Esophagus squamous epithelium (tissue), 4 donors: ENCODE measurements around the gene PRUNE2.

Source experiments
- POLR2A ChIP-seq, 4 donors: fragments of 450-650 bp; IDR thresholded peaks; one replicate each; pipeline ENCODE4 v1.6.1; 2017; ENCODE audit warnings: antibody characterized with exemption in 4 of 4, mild to moderate bottlenecking in 4 of 4, moderate library complexity in 3 of 4
- TF ChIP-seq, protein P1 (sequence below), 6 experiments: fragments of 450-650 bp in 4 of 6; fragments of 200-600 bp in 2 of 6; sonication (generic) in 2 of 6; IDR thresholded peaks; one replicate each; pipeline ENCODE4 v1.5.1; 2016 to 2019; ENCODE audit warnings: antibody characterized with exemption in 6 of 6, mild to moderate bottlenecking in 4 of 6, moderate library complexity in 4 of 6

DNA sequence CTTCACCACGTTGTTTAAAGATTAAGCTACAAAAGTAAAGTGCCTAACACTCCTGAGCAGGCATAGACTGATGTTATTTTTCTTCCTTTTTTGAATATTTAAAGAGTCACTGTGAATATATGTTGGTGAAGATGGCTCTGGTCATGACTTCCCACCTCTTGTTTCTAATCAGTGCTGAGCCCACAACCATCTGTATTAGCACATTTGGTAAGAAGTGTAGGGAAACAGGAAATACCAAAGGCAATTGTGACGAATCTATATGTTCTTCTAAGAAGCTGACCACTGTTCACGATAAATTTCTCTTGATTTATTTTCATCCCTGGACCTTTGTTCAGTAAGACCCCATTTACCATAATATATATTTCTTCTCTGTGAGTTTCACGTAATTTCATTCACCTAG, 249.9 kb downstream of the PRUNE2 start:
- no peak for TF ChIP-seq POLR2A (IDR thresholded peaks at IDR 0.05)
- TF ChIP-seq, protein P1, sequence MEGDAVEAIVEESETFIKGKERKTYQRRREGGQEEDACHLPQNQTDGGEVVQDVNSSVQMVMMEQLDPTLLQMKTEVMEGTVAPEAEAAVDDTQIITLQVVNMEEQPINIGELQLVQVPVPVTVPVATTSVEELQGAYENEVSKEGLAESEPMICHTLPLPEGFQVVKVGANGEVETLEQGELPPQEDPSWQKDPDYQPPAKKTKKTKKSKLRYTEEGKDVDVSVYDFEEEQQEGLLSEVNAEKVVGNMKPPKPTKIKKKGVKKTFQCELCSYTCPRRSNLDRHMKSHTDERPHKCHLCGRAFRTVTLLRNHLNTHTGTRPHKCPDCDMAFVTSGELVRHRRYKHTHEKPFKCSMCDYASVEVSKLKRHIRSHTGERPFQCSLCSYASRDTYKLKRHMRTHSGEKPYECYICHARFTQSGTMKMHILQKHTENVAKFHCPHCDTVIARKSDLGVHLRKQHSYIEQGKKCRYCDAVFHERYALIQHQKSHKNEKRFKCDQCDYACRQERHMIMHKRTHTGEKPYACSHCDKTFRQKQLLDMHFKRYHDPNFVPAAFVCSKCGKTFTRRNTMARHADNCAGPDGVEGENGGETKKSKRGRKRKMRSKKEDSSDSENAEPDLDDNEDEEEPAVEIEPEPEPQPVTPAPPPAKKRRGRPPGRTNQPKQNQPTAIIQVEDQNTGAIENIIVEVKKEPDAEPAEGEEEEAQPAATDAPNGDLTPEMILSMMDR (IDR thresholded peaks at IDR 0.05): no peak
